GM19438 (cell line): ENCODE results near the gene WDR88.

ENCODE experiments used
- ATAC-seq: cut with Tn5 transposase; IDR thresholded peaks from one replicate; pipeline ENCODE4 v1.9.1; 2021; ENCODE audit warnings: low read depth; ENCODE audit not compliant: unreplicated experiment

WDR88 gene

GRCh38 chr19:33132021-33132420 lies at the start of gene WDR88:
TSS of gene WDR88 (plus strand) at chr19:33132114. CDS start at chr19:33132170, 56 bp downstream.
- no peak for ATAC-seq

- no peak for ATAC-seq
Observed at GRCh38 chr19:33085570-33086128, 46.3 kb upstream of the WDR88 start.

GRCh38 chr19:33086955-33087354 lies 45.0 kb upstream of the WDR88 start:
- no peak for ATAC-seq

GRCh38 chr19:33089010-33089409 lies 42.9 kb upstream of the WDR88 start:
- no peak for ATAC-seq

GRCh38 chr19:33090179-33090578 lies 41.7 kb upstream of the WDR88 start:
- ATAC-seq, result no peak

- ATAC-seq, result no peak
Observed at GRCh38 chr19:33093420-33094210, 38.3 kb upstream of the WDR88 start.

- no peak for ATAC-seq
Observed at GRCh38 chr19:33094436-33095067, 37.4 kb upstream of the WDR88 start.

GRCh38 chr19:33096005-33096404 lies 35.9 kb upstream of the WDR88 start:
- ATAC-seq, result no peak

GRCh38 chr19:33098055-33098534 lies 33.8 kb upstream of the WDR88 start:
- ATAC-seq, result no peak

- ATAC-seq, result no peak
Observed at GRCh38 chr19:33100894-33101644, 30.8 kb upstream of the WDR88 start.

- ATAC-seq, result no peak
Observed at GRCh38 chr19:33102893-33103292, 29.0 kb upstream of the WDR88 start.

- no peak for ATAC-seq
Observed at GRCh38 chr19:33108161-33108560, 23.8 kb upstream of the WDR88 start.

- no peak for ATAC-seq
Observed at GRCh38 chr19:33110137-33110910, 21.6 kb upstream of the WDR88 start.

GRCh38 chr19:33111587-33111986 lies 20.3 kb upstream of the WDR88 start:
- ATAC-seq, result no peak

GRCh38 chr19:33114312-33114711 lies 17.6 kb upstream of the WDR88 start:
- ATAC-seq, result no peak

GRCh38 chr19:33117501-33117900 lies 14.4 kb upstream of the WDR88 start:
- no peak for ATAC-seq

- no peak for ATAC-seq
Observed at GRCh38 chr19:33118643-33119042, 13.3 kb upstream of the WDR88 start.

- ATAC-seq, result no peak
Observed at GRCh38 chr19:33124207-33125098, 7.5 kb upstream of the WDR88 start.

- no peak for ATAC-seq
Observed at GRCh38 chr19:33125929-33126388, 6.0 kb upstream of the WDR88 start.
